T-cell (primary cell): Measurements from ENCODE around the gene ATP8B2. TPM values are rescaled to one million over a fixed set of nuclear protein-coding genes. Genes with fewer than 3 reads are reported as not detected.
"Not testable (repeated sequence)": the region's sequence is repeated elsewhere in the genome, so short reads cannot be mapped to it uniquely, and the experiment has no call there.

Experiments used
- ATAC-seq, 4 experiments: fragments of 200-7000 bp in 3 of 4; fragments of 150-1000 bp in 1 of 4; cut with Tn5 transposase; replicated peaks in 1 of 4; 1 replicate in 3 of 4; 2 replicates in 1 of 4; pipeline ENCODE4 v1.10.0; 2021; ENCODE audit warnings: moderate library complexity in 3 of 4, mild to moderate bottlenecking in 2 of 4, moderate number of reproducible peaks in 1 of 4
- CTCF ChIA-PET, 2 donors: fragments of 300-600 bp; sonication (Branson Sonifier 250); formaldehyde crosslinking; loops; one replicate each; lab custom pipeline; 2022; ENCODE audit warnings: antibody characterized with exemption in 2 of 2; lab: Charles Lee
- POLR2A ChIA-PET, 2 donors: fragments of 300-600 bp; sonication (Branson Sonifier 250); formaldehyde crosslinking; loops; one replicate each; lab custom pipeline; 2022; ENCODE audit warnings: antibody characterized with exemption in 2 of 2; lab: Charles Lee
- DNase-seq, 35 experiments: peaks; one replicate each; pipeline versions ENCODE4 v3.0.0 to v3.0.0-alpha.2; 2013 to 2023
- H3K27ac ChIP-seq: one replicate; pipeline ENCODE4 v1.5.1; 2013; ENCODE audit warnings: low read length
- H3K27me3 ChIP-seq, 2 experiments: replicated peaks in 1 of 2; 1 replicate in 1 of 2; 2 replicates in 1 of 2; pipeline versions ENCODE4 v1.6.1 to v1.7.0; 2013; ENCODE audit warnings: low read length in 1 of 2, mixed read lengths in 1 of 2; ENCODE audit not compliant: control insufficient read depth in 2 of 2, insufficient read depth in 2 of 2; ENCODE audit errors: extremely low read depth in 1 of 2
- H3K36me3 ChIP-seq, 2 donors: 1 replicate in 1 of 2; 2 replicates in 1 of 2; pipeline versions ENCODE4 v1.6.1 to v1.7.0; 2013; ENCODE audit warnings: low read length in 1 of 2; ENCODE audit not compliant: control insufficient read depth in 2 of 2, insufficient read depth in 1 of 2; ENCODE audit errors: extremely low read depth in 1 of 2
- H3K4me1 ChIP-seq, 2 experiments: 1 replicate in 1 of 2; 2 replicates in 1 of 2; pipeline versions ENCODE4 v1.6.1 to v1.7.0; 2013; ENCODE audit warnings: low read length in 2 of 2, mixed read lengths in 1 of 2; ENCODE audit not compliant: insufficient read depth in 2 of 2, control insufficient read depth in 1 of 2; ENCODE audit errors: extremely low read depth in 1 of 2
- H3K4me3 ChIP-seq, 2 donors: 1 replicate in 1 of 2; 2 replicates in 1 of 2; pipeline versions ENCODE4 v1.5.1 to v1.7.0; 2013; ENCODE audit warnings: mild to moderate bottlenecking in 2 of 2, low read length in 1 of 2, moderate library complexity in 1 of 2; ENCODE audit not compliant: control insufficient read depth in 1 of 2; ENCODE audit errors: extremely low read depth in 1 of 2
- H3K9me3 ChIP-seq: 2 replicates; pipeline ENCODE4 v1.7.0; 2013
- H3K27ac Mint-ChIP-seq, 2 donors: one replicate each; pipeline ENCODE4 v1.8.0; 2020 to 2021; ENCODE audit warnings: mild to moderate bottlenecking in 2 of 2, mixed read lengths in 2 of 2
- H3K27me3 Mint-ChIP-seq, 2 donors: one replicate each; pipeline ENCODE4 v1.8.0; 2021 to 2022; ENCODE audit warnings: mixed read lengths in 2 of 2
- H3K36me3 Mint-ChIP-seq: one replicate; pipeline ENCODE4 v1.8.0; 2021; ENCODE audit warnings: mixed read lengths
- H3K4me1 Mint-ChIP-seq, 3 donors: one replicate each; pipeline ENCODE4 v1.8.0; 2020 to 2022; ENCODE audit warnings: mixed read lengths in 3 of 3, mild to moderate bottlenecking in 1 of 3
- H3K4me3 Mint-ChIP-seq, 3 donors: one replicate each; pipeline ENCODE4 v1.8.0; 2020 to 2022; ENCODE audit warnings: mild to moderate bottlenecking in 3 of 3, mixed read lengths in 3 of 3, moderate library complexity in 3 of 3
- H3K9me3 Mint-ChIP-seq, 3 donors: one replicate each; pipeline ENCODE4 v1.8.0; 2020 to 2022; ENCODE audit warnings: mixed read lengths in 3 of 3
- WGBS: methylation state at CpG from one replicate; pipeline ENCODE4 v1.1.5; 2013; ENCODE audit warnings: missing lambda C conversion rate; ENCODE audit not compliant: insufficient coverage; 5-methylcytosine and 5-hydroxymethylcytosine counted together
- total RNA-seq, 35 experiments: library from RNA in 6 of 35; stranded (reverse) in 6 of 35; fragments of 120-200 nt in 1 of 35; gene quantifications; one replicate each; pipeline versions ENCODE4 v1.2.1 to v1.2.4 and lab custom pipeline; 2013 to 2026

ATP8B2 gene
- total RNA-seq, 5 donors from 2014 or later (not counting 1 experiment from before 2014, with no cell fraction given), result 142 to 172 (median 149) TPM

DNA sequence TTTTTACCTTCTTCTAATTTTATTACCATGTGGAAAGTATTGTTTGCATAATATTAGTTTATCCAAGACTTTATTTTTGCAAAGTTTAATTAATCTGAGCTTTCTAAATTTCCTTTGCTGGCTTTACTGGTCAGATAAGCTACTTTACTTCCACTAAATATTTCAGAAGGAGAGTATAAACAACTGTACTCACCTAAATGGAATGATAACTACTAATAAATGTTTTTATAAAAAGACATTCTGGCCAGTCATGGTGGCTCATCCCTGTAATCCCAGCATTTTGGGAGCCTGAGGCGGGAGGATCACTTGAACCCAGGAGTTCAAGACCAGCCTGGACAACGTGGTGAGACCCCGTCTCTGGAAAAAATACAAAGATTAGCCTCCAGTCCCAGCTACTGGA is 36.0 kb downstream of the ATP8B2 start:
- no peak for ATAC-seq
- H3K4me3 Mint-ChIP-seq, result no peak overlapping the region
- WGBS, result no CpG with 5 or more reads among the region's 3 CpGs
- POLR2A ChIA-PET, result interaction anchor here (0.6 kb wide), 2 partner anchors 24 to 101 kb away, joined by 3 to 6 read pairs; no protein-coding TSS in a partner anchor
- Histone ChIP-seq H3K4me1 (peaks cover 0 to 2% of the 10 kb centered on the region in 2 experiments), H3K36me3 (no peaks in the 10 kb centered on the region), H3K4me3 (no peak overlapping the region), H3K27me3 (no peaks in the 10 kb centered on the region), H3K27ac (no peak overlapping the region), H3K9me3 (no peaks in the 10 kb centered on the region)
- H3K4me1 Mint-ChIP-seq, result peaks cover 3 to 5% (median 4%) of the 10 kb centered on the region in 3 donors
- H3K27me3 Mint-ChIP-seq, result no peaks in the 10 kb centered on the region
- CTCF ChIA-PET, result interaction anchor here in 1 of 2 donors (0.6 to 1.2 kb wide), 4 partner anchors 10 to 644 kb away, joined by 3 read pairs; no protein-coding TSS in a partner anchor
- no peaks in the 10 kb centered on the region for H3K36me3 Mint-ChIP-seq
- H3K27ac Mint-ChIP-seq, result no peak overlapping the region
- no peaks in the 10 kb centered on the region for H3K9me3 Mint-ChIP-seq
- no peak for DNase-seq

GRCh38 chr1:154371436-154371835 is 46.1 kb downstream of the ATP8B2 start:
- no peaks in the 10 kb centered on the region for H3K36me3 Mint-ChIP-seq
- no peaks in the 10 kb centered on the region for H3K9me3 Mint-ChIP-seq
- no peaks in the 10 kb centered on the region for H3K27me3 Mint-ChIP-seq
- Histone ChIP-seq H3K4me3 (no peak overlapping the region), H3K9me3 (no peaks in the 10 kb centered on the region), H3K27me3 (no peaks in the 10 kb centered on the region), H3K4me1 (peaks cover 0 to 5% of the 10 kb centered on the region in 2 experiments), H3K27ac (no peak overlapping the region), H3K36me3 (no peaks in the 10 kb centered on the region)
- H3K27ac Mint-ChIP-seq, result no peak overlapping the region
- ChIA-PET CTCF (interaction anchor here in 1 of 2 donors (0.6 kb wide), 1 partner anchor 10 kb away, joined by 4 read pairs; no protein-coding TSS in a partner anchor), POLR2A (interaction anchor here in 1 of 2 donors (0.6 kb wide), 2 partner anchors 344 to 836 kb away, joined by 4 read pairs; no protein-coding TSS in a partner anchor)
- ATAC-seq (no peak), DNase-seq (no peak)
- peaks cover 0 to 6% (median 4%) of the 10 kb centered on the region in 3 donors for H3K4me1 Mint-ChIP-seq
- H3K4me3 Mint-ChIP-seq, result no peak overlapping the region
- 92% methylated on average over 3 of the region's 6 CpGs for WGBS

DNA sequence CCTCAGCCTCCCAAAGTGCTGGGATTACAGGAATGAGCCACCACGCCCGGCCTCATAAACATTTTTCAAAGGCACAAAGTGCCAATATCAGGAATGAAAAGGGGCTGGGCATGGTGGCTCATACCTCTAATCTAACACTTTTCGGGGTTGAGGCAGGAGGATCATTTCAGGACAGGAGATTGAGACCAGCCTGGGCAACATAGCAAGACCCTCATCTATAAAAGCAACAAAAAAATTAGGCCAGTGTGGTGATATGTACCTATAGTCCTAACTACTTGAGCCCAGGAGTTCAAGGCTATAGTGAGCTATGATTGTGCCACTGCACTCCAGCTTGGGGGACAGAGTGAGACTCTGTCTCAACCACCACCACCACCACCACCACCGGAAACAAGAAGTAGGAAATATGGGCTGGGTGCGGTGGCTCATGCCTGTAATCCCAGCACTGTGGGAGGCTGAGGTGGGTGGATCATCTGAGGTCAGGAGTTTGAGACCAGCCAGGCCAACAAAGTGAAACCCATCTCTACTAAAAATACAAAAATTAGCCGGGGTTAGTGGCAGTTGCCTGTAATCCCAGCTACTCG is 48.5 kb downstream of the ATP8B2 start:
- CTCF ChIA-PET, ATAC-seq, DNase-seq, H3K36me3 Mint-ChIP-seq, POLR2A ChIA-PET, H3K4me3 Mint-ChIP-seq, H3K27me3 ChIP-seq, H3K4me3 ChIP-seq, H3K9me3 Mint-ChIP-seq, H3K9me3 ChIP-seq, H3K27ac Mint-ChIP-seq, H3K4me1 ChIP-seq, H3K27ac ChIP-seq, H3K4me1 Mint-ChIP-seq, H3K36me3 ChIP-seq, H3K27me3 Mint-ChIP-seq: not testable (repeated sequence)
- 100% methylated on average over 2 of the region's 7 CpGs for WGBS

- no peak overlapping the region for H3K27ac ChIP-seq
- POLR2A ChIA-PET, result no interaction called here
- Mint-ChIP-seq H3K36me3 (no peaks in the 10 kb centered on the region), H3K4me3 (no peak overlapping the region), H3K27me3 (no peaks in the 10 kb centered on the region), H3K27ac (no peak overlapping the region), H3K9me3 (no peaks in the 10 kb centered on the region), H3K4me1 (peaks cover 0 to 7% (median 5%) of the 10 kb centered on the region in 3 donors)
- CTCF ChIA-PET, result no interaction called here
- no peaks in the 10 kb centered on the region for H3K36me3 ChIP-seq
- no peaks in the 10 kb centered on the region for H3K9me3 ChIP-seq
- no peaks in the 10 kb centered on the region for H3K27me3 ChIP-seq
- H3K4me1 ChIP-seq, result peaks cover 0 to 4% of the 10 kb centered on the region in 2 experiments
- WGBS, result 88% methylated on average over 13 of the region's 16 CpGs
- DNase-seq (no peak), ATAC-seq (no peak)
- no peak overlapping the region for H3K4me3 ChIP-seq
Measured at GRCh38 chr1:154379301-154379700, 54.0 kb downstream of the ATP8B2 start.

- H3K9me3 ChIP-seq, result no peaks in the 10 kb centered on the region
- H3K9me3 Mint-ChIP-seq, result no peaks in the 10 kb centered on the region
- ATAC-seq, result no peak
- CTCF ChIA-PET, result interaction anchor here in 1 of 2 donors (0.7 to 2.6 kb wide), 3 partner anchors 9 to 50 kb away, joined by 3 to 14 read pairs (median 4); no protein-coding TSS in a partner anchor
- DNase-seq, result no peak
- no peaks in the 10 kb centered on the region for H3K36me3 ChIP-seq
- POLR2A ChIA-PET, result interaction anchor here in 1 of 2 donors (0.5 kb wide), 1 partner anchor 441 kb away, joined by 3 read pairs; no protein-coding TSS in a partner anchor
- H3K36me3 Mint-ChIP-seq, result no peaks in the 10 kb centered on the region
- peaks cover 24 to 37% of the 10 kb centered on the region in 2 experiments for H3K4me1 ChIP-seq
- H3K27ac ChIP-seq, result peak overlapping the region; percentile 94
- 100% methylated on average over 1 of the region's 8 CpGs for WGBS
- peaks cover 27 to 44% (median 40%) of the 10 kb centered on the region in 3 donors for H3K4me1 Mint-ChIP-seq
- peak overlapping the region in 1 of 3 donors; percentile 76 for H3K4me3 Mint-ChIP-seq
- H3K4me3 ChIP-seq, result peak overlapping the region in 1 of 2 donors; percentile 0
- no peaks in the 10 kb centered on the region for H3K27me3 ChIP-seq
- H3K27me3 Mint-ChIP-seq, result no peaks in the 10 kb centered on the region
- peak overlapping the region; percentile 96 to 100 for H3K27ac Mint-ChIP-seq
Measured at GRCh38 chr1:154384650-154385489, 59.5 kb downstream of the ATP8B2 start.
